H1 (cell line): ENCODE measurements around the gene CAMSAP1. TPM values are rescaled to one million over a fixed set of nuclear protein-coding genes. Genes with fewer than 3 reads are reported as not detected.

Experiments
- CTCF ChIP-seq, 3 experiments: IDR thresholded peaks; 1 replicate in 2 of 3; 2 replicates in 1 of 3; pipeline versions ENCODE4 v1.5.1 to v1.6.1; 2011; ENCODE audit warnings: low read length in 3 of 3, mild to moderate bottlenecking in 3 of 3, inconsistent platforms in 2 of 3, low read depth in 1 of 3, moderate library complexity in 1 of 3; ENCODE audit not compliant: insufficient read depth in 1 of 3; ENCODE audit errors: control extremely low read depth in 1 of 3
- polyA plus RNA-seq, 7 experiments: library from polyadenylated mRNA; depleted of rRNA in 3 of 7; stranded (reverse) in 5 of 7; unstranded in 2 of 7; fragments of >200 nt in 5 of 7; fragments of 200-250 nt in 2 of 7; gene quantifications; 1 replicate in 5 of 7; 2 replicates in 1 of 7; 4 replicates in 1 of 7; pipeline versions ENCODE4 v1.2.1 to v1.2.3, GENCODE V29; 2011 to 2013; ENCODE audit warnings: missing spikeins in 2 of 7, mixed read lengths in 2 of 7
- total RNA-seq: library from RNA; stranded (reverse); fragmentation: NEBNext Ultra II Directional; extraction: Animal tissue kit (Norgen Biotek cat#: 25700); gene quantifications from 2 replicates; pipeline ENCODE4 v1.2.1, GENCODE V29; 2021

The CAMSAP1 gene
- total and polyA plus RNA-seq, 2 of the 8 experiments (the other 6 are each of a cell fraction or from before 2014, with no cell fraction given) = 13.4 to 44.0 TPM

GRCh38 chr9:135801070-135801469 lies 106.3 kb downstream of the CAMSAP1 start (continued):
- TF ChIP-seq CTCF (IDR thresholded peaks at IDR 0.05; ENCODE audit: control extremely low read depth in 1 of 3, insufficient read depth in 1 of 3, low read depth in 1 of 3, low read length in 3 of 3) = no peak
